Progenitor cell of endocrine pancreas (in vitro differentiated cells): Measurements from ENCODE around the gene FGF10. TPM values are rescaled to one million over a fixed set of nuclear protein-coding genes. Genes with fewer than 3 reads are reported as not detected.
A peak's percentile ranks its signal among the peaks of the same experiment; 100 is the strongest.

ENCODE experiments used
- DNase-seq: peaks from one replicate; pipeline ENCODE4 v3.0.0; 2021; ENCODE audit warnings: low spot score; ENCODE audit not compliant: unreplicated experiment
- H3K27ac Mint-ChIP-seq: 2 replicates; pipeline ENCODE4 v1.8.0; 2021; ENCODE audit warnings: mild to moderate bottlenecking, moderate library complexity, mixed read lengths
- H3K27me3 Mint-ChIP-seq: 2 replicates; pipeline ENCODE4 v1.8.0; 2021; ENCODE audit warnings: mixed read lengths
- H3K36me3 Mint-ChIP-seq: 2 replicates; pipeline ENCODE4 v1.8.0; 2022; ENCODE audit warnings: mixed read lengths; ENCODE audit not compliant: insufficient read depth
- H3K4me1 Mint-ChIP-seq: 2 replicates; pipeline ENCODE4 v1.8.0; 2021; ENCODE audit warnings: low read depth, mixed read lengths
- H3K4me3 Mint-ChIP-seq: 2 replicates; pipeline ENCODE4 v1.8.0; 2021; ENCODE audit warnings: low read depth, mild to moderate bottlenecking, moderate library complexity, mixed read lengths
- H3K9me3 Mint-ChIP-seq: 2 replicates; pipeline ENCODE4 v1.8.0; 2021; ENCODE audit warnings: low read depth, mixed read lengths
- CTCF ChIP-seq: fragments of 200-600 bp; sonication (generic); IDR thresholded peaks from one replicate; pipeline ENCODE4 v1.5.0; 2021; ENCODE audit warnings: antibody characterized with exemption, mild to moderate bottlenecking; ENCODE audit not compliant: unreplicated experiment
- total RNA-seq: library from RNA; stranded (reverse); gene quantifications from 2 replicates; pipeline ENCODE4 v1.2.1, GENCODE V29; 2021

The FGF10 gene
- total RNA-seq, 1 donor from 2014 or later, result 2.7 TPM

DNA sequence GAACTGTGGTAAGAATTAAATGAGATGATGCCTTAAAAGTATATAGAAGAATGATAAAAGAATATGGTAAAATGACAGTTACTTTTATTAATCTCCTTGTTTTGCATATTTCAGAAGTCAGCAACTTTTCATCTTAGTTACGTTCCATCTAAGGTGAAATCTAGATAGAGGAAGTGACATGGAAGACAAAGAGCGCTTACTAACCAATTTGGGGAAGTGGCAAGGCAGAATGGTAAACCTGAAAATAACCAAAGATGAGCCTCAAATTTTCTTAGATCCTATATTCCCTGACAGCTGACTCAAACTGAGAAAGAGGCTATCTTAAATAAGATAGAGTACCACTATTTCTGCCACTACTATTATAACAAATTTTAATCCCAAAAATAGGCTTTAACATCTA lies 52.5 kb downstream of the FGF10 start:
- Mint-ChIP-seq H3K4me3 (no peak overlapping the region), H3K36me3 (no peaks in the 10 kb centered on the region), H3K27me3 (no peaks in the 10 kb centered on the region), H3K9me3 (no peaks in the 10 kb centered on the region), H3K4me1 (peaks cover 6% of the 10 kb centered on the region), H3K27ac (no peak overlapping the region)
- DNase-seq, result no peak
- TF ChIP-seq CTCF, result no peak

DNA sequence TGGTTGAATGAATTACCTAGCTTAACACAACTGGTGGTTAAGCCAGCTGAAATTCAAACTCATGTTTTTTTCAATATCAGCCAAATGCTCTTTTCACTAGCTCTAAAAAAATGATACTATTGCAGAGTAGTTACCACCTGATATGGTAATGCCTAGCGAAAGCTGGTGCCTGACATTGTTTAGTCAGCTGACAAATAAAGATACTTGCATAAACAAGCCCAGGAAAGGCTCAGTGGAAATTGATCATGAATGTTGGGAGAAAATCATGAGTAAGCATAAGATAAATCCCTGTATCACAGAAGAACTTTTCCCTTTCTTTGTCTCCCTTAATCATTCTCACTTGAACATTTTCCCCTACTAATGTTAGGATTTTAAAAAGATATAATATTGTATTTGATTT lies 54.6 kb downstream of the FGF10 start:
- Mint-ChIP-seq H3K4me1 (peaks cover 5% of the 10 kb centered on the region), H3K27me3 (no peaks in the 10 kb centered on the region), H3K9me3 (no peaks in the 10 kb centered on the region), H3K27ac (no peak overlapping the region), H3K36me3 (no peaks in the 10 kb centered on the region), H3K4me3 (no peak overlapping the region)
- no peak for TF ChIP-seq CTCF
- no peak for DNase-seq

DNA sequence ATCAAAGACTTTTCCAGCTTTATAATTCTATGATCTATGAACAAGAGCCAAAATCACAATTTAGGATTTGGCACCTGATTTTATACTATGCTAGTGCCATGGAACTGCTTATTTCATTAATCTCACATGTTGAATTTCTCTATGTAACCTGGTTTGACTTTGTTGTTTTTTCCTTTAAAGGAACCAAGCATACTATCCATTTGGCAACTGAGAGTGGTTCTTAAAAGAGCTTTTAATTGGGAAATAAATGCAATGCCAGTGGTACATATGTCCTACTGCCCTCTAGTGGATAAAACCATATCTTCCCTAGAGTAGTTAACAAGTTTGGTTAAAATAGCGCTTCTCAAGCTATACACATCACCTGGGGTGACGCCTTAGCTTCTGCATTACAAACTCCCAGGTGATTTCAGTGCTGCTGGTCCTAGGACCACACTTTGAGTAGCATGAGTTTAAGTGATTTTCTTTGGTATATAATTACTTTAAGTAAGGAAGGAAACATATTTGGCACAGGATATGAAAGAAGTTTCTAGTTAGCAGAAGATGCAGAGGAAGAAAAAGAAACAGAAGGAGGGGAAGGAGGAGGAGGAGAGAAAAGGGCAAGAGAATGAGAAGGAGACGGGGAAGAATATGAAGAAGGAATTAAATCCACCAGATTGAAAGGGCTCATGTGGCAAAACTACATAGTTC lies 56.8 kb downstream of the FGF10 start:
- no peaks in the 10 kb centered on the region for H3K36me3 Mint-ChIP-seq
- TF ChIP-seq CTCF, result peak; percentile 73
- DNase-seq, result no peak
- peaks cover 2% of the 10 kb centered on the region for H3K4me1 Mint-ChIP-seq
- H3K4me3 Mint-ChIP-seq, result no peak overlapping the region
- H3K9me3 Mint-ChIP-seq, result no peaks in the 10 kb centered on the region
- no peak overlapping the region for H3K27ac Mint-ChIP-seq
- H3K27me3 Mint-ChIP-seq, result no peaks in the 10 kb centered on the region

DNA sequence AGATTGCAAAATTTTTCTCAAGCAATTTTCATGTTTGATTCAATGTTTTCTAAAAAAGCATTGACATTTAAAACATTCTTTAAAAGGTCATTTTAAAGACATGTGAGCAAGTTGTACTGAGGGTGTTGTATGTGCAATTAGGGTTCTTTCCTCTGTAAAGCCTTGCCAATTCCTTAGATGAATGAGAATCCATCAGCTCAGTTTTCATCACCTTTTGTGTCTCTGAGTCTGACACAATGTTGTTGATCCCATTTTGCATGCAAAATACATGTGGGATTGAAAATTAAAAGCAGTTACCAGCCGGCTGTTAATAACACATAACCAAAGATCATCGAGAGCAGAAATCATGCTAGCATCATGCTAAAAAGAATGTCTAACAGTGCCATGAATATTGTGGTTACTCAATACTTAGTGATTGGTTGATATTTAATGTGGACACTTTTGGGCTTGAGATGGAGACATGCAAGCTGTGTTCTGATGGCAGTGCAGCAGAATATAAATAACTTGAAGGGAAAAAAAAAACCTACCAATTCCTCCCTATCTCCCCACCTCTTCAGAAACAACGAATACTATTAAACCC lies 57.7 kb downstream of the FGF10 start:
- Mint-ChIP-seq H3K27me3 (no peaks in the 10 kb centered on the region), H3K36me3 (no peaks in the 10 kb centered on the region), H3K4me1 (peaks cover 2% of the 10 kb centered on the region), H3K4me3 (no peak overlapping the region), H3K27ac (no peak overlapping the region), H3K9me3 (no peaks in the 10 kb centered on the region)
- no peak for DNase-seq
- TF ChIP-seq CTCF, result no peak

GRCh38 chr5:44329716-44330115 lies 59.5 kb downstream of the FGF10 start:
- Mint-ChIP-seq H3K27ac (no peak overlapping the region), H3K36me3 (no peaks in the 10 kb centered on the region), H3K9me3 (no peaks in the 10 kb centered on the region), H3K27me3 (no peaks in the 10 kb centered on the region), H3K4me1 (peaks cover 2% of the 10 kb centered on the region), H3K4me3 (no peak overlapping the region)
- no peak for TF ChIP-seq CTCF
- DNase-seq, result no peak
